Fibroblast of lung (primary cell): ENCODE measurements around the gene SYNM. TPM values are rescaled to one million over a fixed set of nuclear protein-coding genes. Genes with fewer than 3 reads are reported as not detected.

Experiments used
- DNase-seq, 2 donors: peaks; one replicate each; pipeline versions ENCODE4 v3.0.0 to v3.0.0-alpha.2; 2010; ENCODE audit warnings: low read depth in 2 of 2
- H2AFZ ChIP-seq: 2 replicates; pipeline ENCODE4 v1.5.1; 2012; ENCODE audit warnings: low read length, control low read depth, inconsistent platforms
- H3K27ac ChIP-seq: 2 replicates; pipeline ENCODE4 v1.5.1; 2011; ENCODE audit warnings: low read length, control low read depth; ENCODE audit not compliant: insufficient read depth
- H3K27me3 ChIP-seq: 2 replicates; pipeline ENCODE4 v1.5.1; 2011; ENCODE audit warnings: mild to moderate bottlenecking, low read length; ENCODE audit not compliant: control insufficient read depth, insufficient read depth
- H3K36me3 ChIP-seq: 2 replicates; pipeline ENCODE4 v1.5.1; 2011; ENCODE audit warnings: low read length; ENCODE audit not compliant: control insufficient read depth, insufficient read depth
- H3K4me1 ChIP-seq: 2 replicates; pipeline ENCODE4 v1.5.1; 2011; ENCODE audit warnings: low read length; ENCODE audit not compliant: control insufficient read depth, insufficient read depth; ENCODE audit errors: extremely low read depth
- H3K4me2 ChIP-seq: 2 replicates; pipeline ENCODE4 v1.5.1; 2011; ENCODE audit warnings: low read length, control low read depth; ENCODE audit not compliant: insufficient read depth; ENCODE audit errors: extremely low read depth
- H3K4me3 ChIP-seq, 4 experiments: fragments of 200-600 bp in 1 of 4; sonication (generic) in 1 of 4; replicated peaks in 1 of 4; 2 replicates each; pipeline ENCODE4 v1.5.1; 2011 to 2016; ENCODE audit warnings: low read length in 4 of 4, low read depth in 3 of 4, mild to moderate bottlenecking in 3 of 4, control low read depth in 2 of 4, inconsistent platforms in 1 of 4, mixed read lengths in 1 of 4; ENCODE audit not compliant: insufficient read depth in 1 of 4; ENCODE audit errors: control extremely low read depth in 1 of 4
- H3K79me2 ChIP-seq: 2 replicates; pipeline ENCODE4 v1.5.1; 2012; ENCODE audit warnings: mild to moderate bottlenecking, low read length, inconsistent platforms; ENCODE audit not compliant: control insufficient read depth, insufficient read depth
- H3K9ac ChIP-seq: 2 replicates; pipeline ENCODE4 v1.5.1; 2011; ENCODE audit warnings: mild to moderate bottlenecking, low read length, control low read depth; ENCODE audit not compliant: insufficient read depth
- H3K9me3 ChIP-seq: 2 replicates; pipeline ENCODE4 v1.5.1; 2012; ENCODE audit warnings: low read depth, low read length; ENCODE audit not compliant: control insufficient read depth, insufficient read depth
- H4K20me1 ChIP-seq: 2 replicates; pipeline ENCODE4 v1.5.1; 2011; ENCODE audit warnings: low read length; ENCODE audit not compliant: control insufficient read depth, insufficient read depth; ENCODE audit errors: extremely low read depth
- EZH2 ChIP-seq: IDR thresholded peaks from 2 replicates; pipeline ENCODE4 v1.5.1; 2012; ENCODE audit warnings: low read length, control low read depth, mild to moderate bottlenecking; ENCODE audit errors: missing control alignments
- polyA plus RNA-seq, 2 donors: library from polyadenylated mRNA; depleted of rRNA in 1 of 2; stranded (reverse) in 1 of 2; unstranded in 1 of 2; fragments of >200 nt; gene quantifications; 2 replicates each; pipeline ENCODE4 v1.2.1, GENCODE V29; 2011 to 2012; ENCODE audit warnings: missing spikeins in 1 of 2
- total RNA-seq: library from RNA; depleted of rRNA; stranded (reverse); fragments of >200 nt; gene quantifications from 2 replicates; pipeline ENCODE4 v1.2.1, GENCODE V29; 2014
- TF ChIP-seq, protein P1 (sequence below), 2 donors: IDR thresholded peaks in 1 of 2; conservative IDR thresholded peaks in 1 of 2; 1 replicate in 1 of 2; 2 replicates in 1 of 2; pipeline ENCODE4 v1.5.1; 2011 to 2012; ENCODE audit warnings: low read length in 2 of 2, control low read depth in 1 of 2, inconsistent platforms in 1 of 2, low read depth in 1 of 2, mild to moderate bottlenecking in 1 of 2

Gene SYNM
- total and polyA plus RNA-seq, 2 donors (not counting 1 experiment from before 2014, with no cell fraction given), result 1.8 to 8.6 TPM

DNA sequence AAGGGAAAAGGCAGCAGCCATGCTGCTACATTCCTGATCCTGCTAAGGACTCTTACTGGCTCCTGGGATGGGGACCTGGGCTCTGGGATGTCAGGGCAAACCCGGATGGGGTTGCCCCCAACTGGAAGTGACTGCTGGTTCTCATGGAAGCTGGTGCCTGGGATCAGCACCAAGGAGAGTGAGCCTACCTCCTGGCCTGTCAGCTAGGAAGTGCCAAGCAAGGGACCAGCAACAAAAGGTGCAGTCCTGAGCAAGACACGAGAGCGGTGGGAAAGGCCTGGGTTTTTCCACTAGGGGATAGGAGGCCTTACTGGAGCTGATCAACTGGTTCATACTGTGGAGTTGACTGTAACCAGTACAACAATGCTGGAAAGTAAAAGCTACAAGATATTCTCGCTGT, 47.9 kb upstream of the SYNM start:
- no peak overlapping the region for H3K4me2 ChIP-seq
- DNase-seq, result no peak
- no peak for TF ChIP-seq EZH2
- TF ChIP-seq, protein P1, sequence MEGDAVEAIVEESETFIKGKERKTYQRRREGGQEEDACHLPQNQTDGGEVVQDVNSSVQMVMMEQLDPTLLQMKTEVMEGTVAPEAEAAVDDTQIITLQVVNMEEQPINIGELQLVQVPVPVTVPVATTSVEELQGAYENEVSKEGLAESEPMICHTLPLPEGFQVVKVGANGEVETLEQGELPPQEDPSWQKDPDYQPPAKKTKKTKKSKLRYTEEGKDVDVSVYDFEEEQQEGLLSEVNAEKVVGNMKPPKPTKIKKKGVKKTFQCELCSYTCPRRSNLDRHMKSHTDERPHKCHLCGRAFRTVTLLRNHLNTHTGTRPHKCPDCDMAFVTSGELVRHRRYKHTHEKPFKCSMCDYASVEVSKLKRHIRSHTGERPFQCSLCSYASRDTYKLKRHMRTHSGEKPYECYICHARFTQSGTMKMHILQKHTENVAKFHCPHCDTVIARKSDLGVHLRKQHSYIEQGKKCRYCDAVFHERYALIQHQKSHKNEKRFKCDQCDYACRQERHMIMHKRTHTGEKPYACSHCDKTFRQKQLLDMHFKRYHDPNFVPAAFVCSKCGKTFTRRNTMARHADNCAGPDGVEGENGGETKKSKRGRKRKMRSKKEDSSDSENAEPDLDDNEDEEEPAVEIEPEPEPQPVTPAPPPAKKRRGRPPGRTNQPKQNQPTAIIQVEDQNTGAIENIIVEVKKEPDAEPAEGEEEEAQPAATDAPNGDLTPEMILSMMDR (conservative IDR thresholded peaks at IDR 0.05 in 1 of 2, IDR thresholded peaks at IDR 0.05 in 1 of 2; ENCODE audit: low read depth in 1 of 2, low read length in 2 of 2), result no peak
- no peak overlapping the region for H2AFZ ChIP-seq
- no peak overlapping the region for H3K4me3 ChIP-seq
- no peaks in the 10 kb centered on the region for H3K79me2 ChIP-seq
- H3K9ac ChIP-seq, result no peak overlapping the region
- no peaks in the 10 kb centered on the region for H3K9me3 ChIP-seq
- H4K20me1 ChIP-seq, result no peaks in the 10 kb centered on the region
- H3K27ac ChIP-seq, result no peak overlapping the region
- H3K27me3 ChIP-seq, result no peaks in the 10 kb centered on the region
- H3K36me3 ChIP-seq, result no peaks in the 10 kb centered on the region
- peaks cover 4% of the 10 kb centered on the region for H3K4me1 ChIP-seq

DNA sequence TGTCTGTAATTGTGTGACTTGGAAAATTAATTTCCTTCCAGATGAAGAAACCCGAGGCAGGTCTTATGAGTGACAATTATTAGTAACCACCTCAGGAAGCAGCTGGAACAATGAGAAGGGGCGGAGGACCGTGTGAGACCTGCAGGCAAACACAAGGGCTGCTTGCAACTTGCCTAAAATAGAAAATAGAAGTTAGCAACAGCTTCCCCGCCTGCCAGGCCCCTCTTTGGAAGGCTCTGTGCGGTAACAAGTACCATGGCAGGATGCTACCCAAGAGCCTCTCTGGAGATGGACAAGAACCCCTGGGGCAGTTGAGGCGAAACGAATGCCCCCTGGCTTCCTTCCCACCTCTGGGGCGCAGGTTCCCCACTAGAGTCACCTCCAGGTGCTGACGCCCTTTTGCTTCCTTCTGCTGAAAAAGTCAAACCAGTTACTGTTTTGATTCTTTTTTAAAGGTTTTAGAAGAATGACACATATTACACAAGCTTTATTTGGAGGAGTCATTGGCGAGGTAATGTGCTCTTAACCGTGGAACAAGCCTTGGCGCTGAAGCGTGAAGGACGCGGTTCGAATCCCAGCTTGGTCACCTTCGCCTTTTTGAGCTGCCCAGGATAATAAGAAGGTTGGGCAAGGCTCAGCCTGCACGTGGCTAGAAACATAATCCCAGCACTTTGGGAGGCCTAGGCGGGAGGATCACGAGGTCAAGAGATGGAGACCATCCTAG, 47.0 kb upstream of the SYNM start:
- no peak for DNase-seq
- H3K9ac ChIP-seq, result no peak overlapping the region
- no peak for TF ChIP-seq EZH2
- TF ChIP-seq, protein P1 (conservative IDR thresholded peaks at IDR 0.05 in 1 of 2, IDR thresholded peaks at IDR 0.05 in 1 of 2; ENCODE audit: low read depth in 1 of 2, low read length in 2 of 2), result no peak
- no peaks in the 10 kb centered on the region for H4K20me1 ChIP-seq
- no peaks in the 10 kb centered on the region for H3K79me2 ChIP-seq
- no peaks in the 10 kb centered on the region for H3K36me3 ChIP-seq
- H3K4me3 ChIP-seq, result no peak overlapping the region
- H3K27ac ChIP-seq, result no peak overlapping the region
- H3K9me3 ChIP-seq, result no peaks in the 10 kb centered on the region
- H3K4me1 ChIP-seq, result peaks cover 4% of the 10 kb centered on the region
- H3K4me2 ChIP-seq, result no peak overlapping the region
- H2AFZ ChIP-seq, result no peak overlapping the region
- peaks cover 3% of the 10 kb centered on the region for H3K27me3 ChIP-seq

DNA sequence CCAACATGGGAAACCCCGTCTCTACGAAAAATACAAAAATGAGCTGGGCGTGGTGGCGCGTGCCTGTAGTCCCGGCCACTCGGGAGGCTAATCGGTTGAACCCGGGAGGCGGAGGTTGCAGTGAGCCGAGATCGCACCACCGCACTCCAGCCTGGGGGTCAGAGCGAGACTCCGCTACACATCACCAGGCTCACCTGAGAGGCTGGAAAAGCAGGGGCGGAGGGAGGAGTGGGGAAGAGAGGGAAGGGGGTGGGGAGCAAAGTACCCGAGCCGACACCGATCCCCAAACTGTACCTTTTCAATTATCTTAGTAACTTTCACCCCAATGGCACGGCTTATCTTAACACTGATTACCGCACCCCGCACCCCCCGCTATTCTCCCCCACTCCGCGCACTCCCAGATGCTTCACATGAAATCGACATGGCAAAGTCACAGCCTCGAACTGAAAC, 46.4 kb upstream of the SYNM start:
- Histone ChIP-seq H2AFZ (no peak overlapping the region), H3K4me1 (peaks cover 4% of the 10 kb centered on the region), H3K9ac (no peak overlapping the region), H3K27me3 (peaks cover 5% of the 10 kb centered on the region), H3K27ac (no peak overlapping the region), H4K20me1 (no peaks in the 10 kb centered on the region), H3K4me3 (peak overlapping the region; percentile 17 to 55 (median 41)), H3K36me3 (no peaks in the 10 kb centered on the region), H3K4me2 (peak overlapping the region; percentile 28), H3K79me2 (no peaks in the 10 kb centered on the region), H3K9me3 (no peaks in the 10 kb centered on the region)
- DNase-seq, result peak in 1 of 2 donors; percentile 8
- TF ChIP-seq, protein P1 (conservative IDR thresholded peaks at IDR 0.05 in 1 of 2, IDR thresholded peaks at IDR 0.05 in 1 of 2; ENCODE audit: low read depth in 1 of 2, low read length in 2 of 2), result no peak
- no peak for TF ChIP-seq EZH2
